Epithelial cell of proximal tubule (primary cell): ENCODE results near the gene WDR62. TPM values are rescaled to one million over a fixed set of nuclear protein-coding genes. Genes with fewer than 3 reads are reported as not detected.
A peak's percentile ranks its signal among the peaks of the same experiment; 100 is the strongest.

Source experiments
- DNase-seq: peaks from one replicate; pipeline ENCODE4 v3.0.0-alpha.2; 2011; ENCODE audit warnings: low read depth
- H3K4me3 ChIP-seq: 2 replicates; pipeline ENCODE4 v1.5.1; 2011; ENCODE audit warnings: low read depth, mild to moderate bottlenecking, low read length
- CTCF ChIP-seq: conservative IDR thresholded peaks from 2 replicates; pipeline ENCODE4 v1.5.1; 2012; ENCODE audit warnings: low read depth, mild to moderate bottlenecking, low read length
- total RNA-seq: library from RNA; depleted of rRNA; stranded (reverse); fragments of >200 nt; gene quantifications from 2 replicates; pipeline ENCODE4 v1.2.3, GENCODE V29; 2015

Gene WDR62
- total RNA-seq, 1 donor from 2014 or later: 12.7 TPM

GRCh38 chr19:36013280-36014011 is 41.3 kb upstream of the WDR62 start:
- peak overlapping the region; percentile 69 for H3K4me3 ChIP-seq
- no peak for TF ChIP-seq CTCF
- no peak for DNase-seq

DNA sequence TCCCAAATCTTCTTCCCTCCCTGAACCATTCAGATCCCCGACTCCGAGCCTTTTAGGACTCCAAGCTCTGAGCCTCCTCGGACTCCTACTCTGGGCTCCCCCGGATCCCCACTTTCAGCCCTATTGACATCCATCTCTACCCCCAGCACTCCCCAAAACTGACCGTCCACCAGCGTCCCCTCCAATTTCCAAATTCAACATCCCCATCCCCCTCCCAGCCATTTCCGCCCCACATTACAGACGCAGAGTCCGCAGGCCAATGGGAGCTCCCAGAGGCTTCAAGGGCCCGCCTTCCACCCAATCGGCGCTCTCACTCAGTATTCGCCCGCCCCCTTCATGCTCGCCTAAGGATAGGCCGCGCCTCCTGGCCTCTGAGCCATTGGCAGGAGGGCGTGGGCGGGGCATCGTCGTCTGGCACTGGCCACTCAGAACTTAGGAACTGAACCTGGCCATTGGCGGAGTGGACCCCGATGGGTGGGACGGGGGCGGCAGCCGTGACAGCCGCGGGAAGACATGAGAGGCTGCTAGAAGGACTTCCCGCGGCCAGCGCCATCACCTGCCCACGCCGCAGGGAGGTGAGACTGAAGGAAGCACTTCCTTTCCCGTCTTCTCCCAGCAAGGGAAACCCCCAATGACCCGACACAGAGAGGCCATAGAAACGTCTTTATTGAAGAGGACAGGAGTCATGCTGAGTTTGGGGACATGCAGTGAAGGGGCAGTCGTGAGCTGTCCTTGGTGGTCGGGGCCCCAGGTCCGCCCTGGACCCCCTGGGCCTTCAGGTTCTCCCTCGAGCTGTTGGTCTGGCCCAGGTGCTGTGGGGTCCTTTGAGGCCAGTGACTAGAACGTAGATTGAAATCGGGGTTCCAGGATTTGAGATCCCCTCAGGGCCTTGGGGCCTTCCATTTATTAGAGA is 40.4 kb upstream of the WDR62 start, which contains the start of gene ALKBH6:
ALKBH6 (minus strand) TSS at position 202 of the 913 bp plus-strand sequence. CDS start 816 bp downstream, outside the sequence.
- H3K4me3 ChIP-seq: peak within 1 kb of the TSS; percentile 69
- TF ChIP-seq CTCF: no peak
- peak; percentile 78 for DNase-seq

DNA sequence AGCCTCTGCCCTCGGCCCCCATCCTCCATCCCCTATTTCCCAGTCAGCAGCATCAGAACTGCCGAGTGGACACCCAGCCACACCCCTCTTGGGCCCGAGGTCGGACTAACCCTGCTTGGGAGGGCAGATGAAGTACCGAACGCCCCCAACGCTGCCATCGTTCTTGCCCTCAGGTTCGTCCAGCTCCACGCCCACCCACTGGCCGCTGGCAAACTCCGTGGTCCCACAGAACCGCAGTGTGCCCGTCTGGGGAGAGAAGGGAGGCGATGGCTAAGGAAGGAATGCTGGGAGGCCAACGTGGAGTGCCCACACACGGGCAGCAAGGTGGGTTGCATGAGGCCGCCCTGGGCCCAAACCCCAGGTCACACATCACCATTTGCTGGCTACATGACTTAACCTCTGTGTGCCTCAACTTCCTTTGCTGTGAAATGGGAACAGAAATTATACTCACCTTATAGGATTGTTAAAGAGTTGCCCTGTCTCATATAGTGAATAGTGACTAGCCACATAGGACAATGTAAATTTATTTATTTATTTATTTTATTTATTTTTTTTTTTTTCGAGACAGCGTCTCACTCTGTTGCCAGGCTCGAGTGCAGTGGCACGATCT is 35.5 kb upstream of the WDR62 start:
- no peak for TF ChIP-seq CTCF
- H3K4me3 ChIP-seq: no peak overlapping the region
- no peak for DNase-seq

DNA sequence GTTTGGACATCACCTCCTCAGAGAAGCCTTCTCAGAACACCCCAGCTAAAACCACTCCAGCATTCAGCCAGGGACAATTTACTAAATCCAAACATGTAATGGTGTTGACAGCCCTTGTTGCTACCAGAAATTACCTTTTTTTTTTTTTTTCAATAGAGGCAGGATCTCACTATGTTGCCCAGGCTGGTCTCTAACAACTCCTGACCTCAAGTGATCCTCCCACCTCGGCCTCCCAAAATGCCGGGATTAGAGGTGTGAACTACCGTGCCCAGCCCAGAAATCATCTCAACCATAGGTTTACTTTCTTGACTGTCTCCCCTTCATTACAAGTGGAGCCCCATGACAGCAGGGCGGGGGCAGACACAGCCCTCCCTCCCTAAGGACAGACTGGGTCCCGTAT is 31.3 kb upstream of the WDR62 start:
- DNase-seq: no peak
- no peak for TF ChIP-seq CTCF
- no peak overlapping the region for H3K4me3 ChIP-seq

DNA sequence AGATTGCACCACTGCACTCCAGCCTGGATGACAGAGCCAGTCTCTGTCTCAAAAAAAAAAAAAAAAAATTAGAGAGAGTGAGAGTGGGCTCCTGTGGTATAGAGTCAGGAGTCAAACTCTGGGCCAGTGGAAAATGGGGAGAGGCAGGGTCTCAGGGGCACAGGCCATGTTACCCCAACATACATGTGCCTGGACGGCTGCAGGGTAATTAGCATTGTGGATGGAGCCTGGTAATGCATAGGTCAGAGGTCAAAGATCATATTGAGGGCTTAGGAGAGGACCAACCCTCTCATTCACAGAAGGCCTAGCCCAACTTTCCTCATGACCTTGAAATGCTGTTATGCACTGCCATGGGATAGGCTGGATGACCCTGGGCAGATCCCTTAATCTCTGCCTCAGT is 29.2 kb upstream of the WDR62 start:
- DNase-seq: no peak
- TF ChIP-seq CTCF: no peak
- no peak overlapping the region for H3K4me3 ChIP-seq

DNA sequence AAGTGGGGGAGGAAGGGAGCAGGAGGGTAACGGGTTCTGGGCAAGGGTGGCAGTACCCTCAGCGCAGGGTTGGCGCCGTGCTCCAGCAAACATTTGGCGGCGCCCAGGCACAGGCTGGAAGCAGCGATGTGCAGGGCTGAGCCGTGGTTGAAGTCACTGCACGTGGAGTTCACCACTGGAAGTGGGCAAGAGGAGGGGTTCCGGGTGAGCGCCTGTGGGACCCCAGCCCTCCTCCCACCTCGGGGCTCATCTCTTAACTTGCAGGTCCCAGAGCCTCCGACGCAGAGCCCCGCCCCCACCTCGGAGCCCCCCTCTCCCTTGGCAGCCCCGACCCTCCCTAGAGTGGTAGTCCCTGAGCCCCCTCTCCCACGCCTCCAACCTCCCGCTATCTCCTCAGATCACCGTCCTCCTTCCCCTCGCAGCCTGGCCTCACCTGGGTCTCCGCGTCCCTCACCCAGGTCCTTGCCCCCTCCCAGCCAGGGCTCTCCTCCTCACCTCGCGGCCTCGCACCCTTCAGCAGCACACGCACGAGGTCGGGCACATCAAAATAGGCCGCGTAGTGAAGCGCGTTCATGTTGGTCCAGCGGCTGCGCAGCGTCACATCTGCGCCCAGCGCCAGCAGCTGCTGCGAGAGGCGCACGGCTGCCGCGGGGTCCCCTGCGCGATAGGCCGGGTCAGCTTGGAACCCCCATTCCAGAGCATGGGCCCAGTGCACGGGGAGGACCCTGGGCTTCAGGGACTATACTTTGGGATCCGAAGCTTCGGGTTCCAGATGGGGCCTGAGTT is 28.4 kb upstream of the WDR62 start:
- no peak overlapping the region for H3K4me3 ChIP-seq
- no peak for DNase-seq
- TF ChIP-seq CTCF: no peak
